Superior temporal gyrus (tissue), 1 donor: ENCODE results near the gene GPRIN1.

Experiments
- DNase-seq: peaks from one replicate; pipeline ENCODE4 v3.0.0-alpha.2; 2016; ENCODE audit errors: extremely low spot score

The GPRIN1 gene

GRCh38 chr5:176609724-176610434, at the start of gene GPRIN1:
TSS of gene GPRIN1 (minus strand) at chr5:176610156. CDS start at chr5:176599834, 10,322 bp downstream.
- peak; percentile 65 for DNase-seq

DNA sequence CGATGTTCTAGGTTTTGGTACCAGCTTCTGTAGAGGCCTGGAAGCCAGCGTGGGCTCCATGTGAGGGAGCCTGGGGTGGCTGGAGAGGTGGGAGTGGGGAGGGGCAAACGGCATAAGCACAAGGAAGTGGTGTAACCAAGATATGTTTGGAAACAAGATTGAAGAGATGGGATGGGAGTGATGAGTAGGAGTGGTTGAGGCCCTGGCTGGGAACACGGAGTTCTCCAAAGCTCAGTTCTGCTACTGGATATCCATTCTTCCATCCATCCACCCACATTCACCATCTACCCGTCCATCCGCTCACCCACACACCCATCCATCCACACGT, 49.5 kb upstream of the GPRIN1 start:
- DNase-seq, result peak; percentile 34

GRCh38 chr5:176658817-176659511, 49.0 kb upstream of the GPRIN1 start:
- DNase-seq, result no peak

DNA sequence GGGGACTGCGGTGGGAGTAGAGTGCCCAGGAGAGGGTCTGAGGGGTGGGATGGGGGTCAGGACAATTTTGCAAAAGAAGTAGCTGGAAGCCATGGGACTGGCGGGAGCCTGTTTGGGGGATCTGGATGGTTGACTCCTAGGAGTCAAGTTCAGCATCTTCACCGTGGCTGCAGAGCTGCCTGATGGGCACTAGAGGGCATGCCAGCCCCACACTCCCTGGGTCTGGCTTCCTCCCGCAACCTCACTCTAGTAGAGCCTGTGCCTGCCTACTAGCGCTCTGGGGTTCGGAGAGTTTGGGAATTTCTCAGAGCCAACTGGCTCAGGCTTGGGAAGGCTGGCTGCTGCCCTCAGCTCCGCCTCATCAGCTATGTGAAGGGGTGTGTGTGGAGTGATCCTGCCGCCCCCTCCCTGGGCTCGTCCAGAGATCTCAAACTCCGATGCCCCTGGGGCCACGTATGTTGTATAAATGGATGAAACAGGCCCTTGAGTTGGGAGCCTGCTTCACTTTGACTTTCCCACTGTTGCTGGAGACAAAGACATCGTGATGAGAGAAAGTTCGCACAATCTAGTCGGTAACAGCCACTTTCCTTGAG, 48.1 kb upstream of the GPRIN1 start:
- DNase-seq, result peak; percentile 83

DNA sequence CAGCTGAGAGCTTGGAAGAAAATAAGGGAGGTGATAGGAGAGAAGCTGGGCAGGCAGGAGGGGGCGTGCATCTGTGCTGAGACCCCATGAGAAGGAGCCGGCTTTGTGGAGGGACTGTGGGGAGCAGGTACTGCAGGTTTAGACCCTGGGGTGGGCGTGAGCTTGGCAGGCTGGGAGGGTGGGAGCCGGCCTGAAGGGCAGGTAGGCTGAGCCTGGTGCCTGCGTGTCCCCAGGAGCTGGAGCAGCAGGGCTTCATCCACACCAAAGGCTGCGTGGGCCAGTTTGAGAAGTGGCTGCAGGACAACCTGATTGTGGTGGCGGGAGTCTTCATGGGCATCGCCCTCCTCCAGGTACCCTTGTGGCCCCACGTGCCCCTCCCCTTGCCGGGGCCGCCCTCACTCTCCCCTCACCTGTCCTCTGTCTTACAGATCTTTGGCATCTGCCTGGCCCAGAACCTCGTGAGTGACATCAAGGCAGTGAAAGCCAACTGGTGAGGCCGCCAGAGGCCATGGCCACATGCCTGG, 46.6 kb upstream of the GPRIN1 start:
- no peak for DNase-seq

- DNase-seq, result no peak
Measured at GRCh38 chr5:176654856-176655255, 44.9 kb upstream of the GPRIN1 start.

DNA sequence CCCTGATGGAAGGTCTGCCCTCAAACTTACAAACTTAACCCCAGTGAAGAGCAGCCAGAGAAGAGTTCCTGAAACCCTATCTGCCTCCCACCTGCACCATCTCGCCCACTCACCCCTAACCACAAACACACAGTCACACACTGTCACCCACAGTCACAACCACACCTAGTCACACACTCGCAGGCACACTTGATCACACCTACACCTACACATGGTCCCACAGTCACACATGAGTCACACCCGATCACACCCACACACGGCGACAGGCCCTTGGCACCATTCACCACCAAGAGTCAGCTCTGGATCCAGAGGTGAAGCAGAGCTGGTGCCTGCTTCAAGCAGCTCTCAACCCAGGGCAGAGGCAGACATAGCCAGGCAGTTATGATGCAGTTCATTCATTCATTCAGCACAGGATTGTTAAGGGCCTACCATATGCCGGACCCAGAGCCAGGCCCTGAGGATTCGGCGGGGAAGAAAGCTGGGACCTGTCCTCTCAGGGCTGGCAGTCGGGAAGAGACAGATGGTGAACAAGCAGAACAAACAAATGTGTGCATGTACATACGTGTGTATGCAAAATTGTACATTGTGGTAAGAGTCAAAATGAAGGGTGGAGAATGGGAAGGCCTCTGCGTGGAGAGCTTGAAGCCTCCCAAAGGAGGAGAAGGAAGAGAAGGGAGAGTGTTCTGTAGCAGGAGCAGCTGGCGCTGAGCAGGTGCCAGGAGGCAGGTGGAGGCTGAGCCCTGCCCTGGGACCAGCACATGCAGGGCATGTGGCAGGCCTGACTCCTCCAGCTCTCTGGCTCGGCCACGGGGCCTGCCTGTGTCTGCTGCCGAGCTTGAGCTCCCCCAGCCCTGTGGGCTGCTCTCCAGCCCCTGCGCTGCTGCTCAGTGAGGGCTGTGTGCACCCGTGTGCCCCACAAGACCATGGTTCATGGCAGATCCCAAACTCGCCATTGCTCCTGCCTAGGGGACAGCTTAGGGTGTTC, 43.7 kb upstream of the GPRIN1 start:
- peak; percentile 27 for DNase-seq

- peak; percentile 78 for DNase-seq
Measured at GRCh38 chr5:176652136-176652535, 42.2 kb upstream of the GPRIN1 start.

GRCh38 chr5:176651472-176651980, 41.6 kb upstream of the GPRIN1 start:
- no peak for DNase-seq

DNA sequence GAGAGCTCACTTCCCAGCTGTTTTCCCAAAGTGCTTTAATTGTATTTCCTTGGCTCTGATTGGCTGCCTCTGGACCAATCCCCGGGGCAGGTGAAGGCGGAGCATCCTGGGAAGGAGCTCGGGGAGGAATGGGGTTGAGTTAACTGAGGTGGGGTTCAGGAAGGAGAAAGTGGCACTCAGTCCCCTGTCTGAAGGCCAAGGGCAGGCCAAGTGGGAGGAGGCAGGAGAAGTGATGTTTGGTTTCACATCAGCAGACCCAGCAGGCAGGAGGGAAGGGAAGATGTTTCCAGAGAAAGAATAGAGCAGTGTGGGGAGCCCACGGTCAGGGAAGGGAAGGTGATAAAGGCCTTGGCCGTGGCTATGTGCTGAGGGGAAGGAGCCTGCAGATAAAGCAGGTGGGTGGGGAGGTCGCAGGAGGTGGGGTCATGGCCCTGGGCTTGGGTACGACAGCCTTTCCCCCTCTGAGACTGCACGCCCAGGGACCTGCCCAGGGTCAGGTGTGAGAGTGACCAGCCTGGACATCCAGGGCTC, 40.5 kb upstream of the GPRIN1 start:
- peak; percentile 35 for DNase-seq

- DNase-seq, result no peak
Measured at GRCh38 chr5:176648474-176649194, 38.7 kb upstream of the GPRIN1 start.

GRCh38 chr5:176647843-176648473, 38.0 kb upstream of the GPRIN1 start:
- no peak for DNase-seq

DNA sequence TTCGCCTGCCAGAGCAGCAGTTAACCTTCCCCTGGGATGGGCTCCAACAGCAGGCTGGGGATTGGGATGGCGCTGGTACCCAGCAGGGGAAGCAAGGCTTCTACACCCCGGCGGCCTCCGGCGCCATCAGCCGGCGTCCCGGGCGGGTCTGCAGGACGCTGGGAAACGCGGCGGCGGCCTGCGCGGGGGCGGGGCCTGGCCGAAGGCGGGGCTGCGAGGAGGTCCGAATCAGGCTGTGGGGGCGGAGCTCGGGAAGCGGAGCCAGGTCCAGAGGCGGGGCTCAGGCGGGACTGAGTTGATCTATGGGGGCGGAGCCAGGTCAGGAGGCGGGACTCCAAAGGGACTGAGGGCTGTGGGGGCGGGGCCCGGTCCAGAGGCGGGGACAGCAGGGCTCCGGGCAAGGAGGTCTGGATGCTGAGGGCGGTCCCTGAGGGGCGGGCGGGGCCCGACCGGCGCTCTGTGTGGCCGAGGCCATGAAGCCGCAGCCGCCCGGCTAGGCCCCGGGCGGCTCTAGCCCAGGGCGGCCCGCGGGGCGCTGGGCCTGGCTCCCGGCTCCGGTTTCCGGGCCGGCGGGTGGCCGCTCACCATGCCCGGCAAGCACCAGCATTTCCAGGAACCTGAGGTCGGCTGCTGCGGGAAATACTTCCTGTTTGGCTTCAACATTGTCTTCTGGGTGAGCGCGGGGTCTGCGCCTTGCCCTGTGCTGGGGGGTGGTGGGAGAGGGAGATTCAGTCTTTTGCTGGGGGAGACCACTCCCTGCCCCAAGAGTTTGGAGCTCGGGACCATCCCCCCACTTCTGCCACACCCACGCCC, 37.3 kb upstream of the GPRIN1 start, which contains the start of gene TSPAN17:
Gene TSPAN17, plus strand, starts transcription at position 455 of the 813 bp plus-strand sequence. Its CDS starts 132 bp downstream, at position 587.
- DNase-seq, result peak; percentile 99

DNA sequence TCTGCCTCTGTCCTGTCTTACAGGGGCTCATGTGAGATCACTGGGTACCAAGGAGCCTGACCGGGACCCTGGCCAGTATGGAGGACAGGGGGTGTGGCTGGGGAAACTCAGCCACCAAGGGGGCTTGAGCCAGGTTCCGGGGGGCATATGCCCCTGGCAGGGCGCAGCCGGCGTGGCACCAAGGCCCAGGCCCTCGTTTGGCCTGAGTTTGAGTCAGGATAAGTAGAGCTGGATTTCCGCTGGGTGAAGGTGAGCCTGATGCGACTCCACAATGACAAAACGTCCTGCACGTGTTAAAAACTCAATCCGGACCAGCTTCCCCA, 36.7 kb upstream of the GPRIN1 start:
- DNase-seq, result no peak

- DNase-seq, result no peak
Measured at GRCh38 chr5:176646049-176646706, 36.2 kb upstream of the GPRIN1 start.

DNA sequence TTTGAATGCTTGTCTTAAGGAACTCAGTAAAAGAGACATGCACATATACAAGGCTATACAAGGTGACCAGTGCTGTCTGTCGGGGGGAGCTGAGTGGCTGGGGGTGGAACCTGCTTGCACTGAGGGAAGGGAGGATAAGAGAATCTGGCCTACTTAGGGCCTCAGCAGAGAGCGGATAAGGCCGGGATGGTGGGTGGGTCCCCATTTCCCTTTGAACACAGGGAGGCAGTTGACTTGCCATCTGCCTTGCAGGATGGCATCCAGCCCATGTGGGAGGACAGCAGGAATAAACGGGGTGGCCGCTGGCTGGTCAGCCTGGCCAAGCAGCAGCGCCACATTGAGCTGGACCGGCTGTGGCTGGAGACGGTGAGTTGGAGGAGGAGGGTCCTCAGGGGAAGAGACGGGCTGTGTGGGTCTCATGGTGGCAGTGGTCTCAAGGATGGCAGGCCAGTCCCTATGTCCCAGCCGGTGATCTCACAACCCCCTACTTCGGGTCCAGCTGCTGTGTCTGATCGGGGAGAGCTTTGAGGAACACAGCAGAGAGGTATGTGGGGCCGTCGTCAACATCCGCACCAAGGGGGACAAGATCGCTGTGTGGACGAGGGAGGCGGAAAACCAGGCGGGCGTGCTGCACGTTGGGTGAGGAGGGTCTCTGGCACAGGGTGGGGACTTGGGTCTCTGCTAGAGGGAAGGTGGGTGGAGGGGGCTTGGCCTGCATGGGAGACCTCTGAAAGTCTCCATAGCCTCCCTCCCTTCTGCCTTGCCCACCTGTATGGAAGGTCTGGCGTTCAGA, 35.1 kb upstream of the GPRIN1 start:
- no peak for DNase-seq

DNA sequence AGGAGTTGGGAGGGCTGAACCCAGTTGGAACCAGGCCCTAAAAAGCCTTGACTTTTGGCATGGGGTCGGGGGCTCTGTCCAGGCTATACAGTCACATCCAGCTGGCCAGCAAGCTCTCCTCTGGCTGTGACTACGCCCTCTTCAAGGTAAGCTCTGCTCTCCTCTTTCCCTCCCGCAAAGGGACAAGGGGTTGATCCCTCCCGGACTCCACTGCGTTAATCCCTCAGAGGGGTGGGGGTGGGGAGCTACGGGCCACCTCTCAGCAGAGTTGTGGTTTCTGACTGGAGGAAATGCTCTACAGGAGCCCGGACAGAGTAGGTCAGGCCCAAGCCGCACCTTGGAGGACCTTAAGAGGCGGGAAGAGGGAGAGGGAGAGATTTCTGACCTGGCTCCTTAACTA, 34.3 kb upstream of the GPRIN1 start:
- no peak for DNase-seq
